Limb (tissue), 2 donors: ENCODE measurements around the gene MOAP1.
"Not testable (repeated sequence)": the region's sequence is repeated elsewhere in the genome, so short reads cannot be mapped to it uniquely, and the experiment has no call there.

ENCODE experiments used
- DNase-seq, 2 donors: peaks; one replicate each; pipeline ENCODE4 v3.0.0-alpha.2; 2016; ENCODE audit errors: extremely low spot score in 2 of 2

The MOAP1 gene

GRCh38 chr14:93185349-93185720 lies 638 bp upstream of the MOAP1 start:
- DNase-seq, result no peak

DNA sequence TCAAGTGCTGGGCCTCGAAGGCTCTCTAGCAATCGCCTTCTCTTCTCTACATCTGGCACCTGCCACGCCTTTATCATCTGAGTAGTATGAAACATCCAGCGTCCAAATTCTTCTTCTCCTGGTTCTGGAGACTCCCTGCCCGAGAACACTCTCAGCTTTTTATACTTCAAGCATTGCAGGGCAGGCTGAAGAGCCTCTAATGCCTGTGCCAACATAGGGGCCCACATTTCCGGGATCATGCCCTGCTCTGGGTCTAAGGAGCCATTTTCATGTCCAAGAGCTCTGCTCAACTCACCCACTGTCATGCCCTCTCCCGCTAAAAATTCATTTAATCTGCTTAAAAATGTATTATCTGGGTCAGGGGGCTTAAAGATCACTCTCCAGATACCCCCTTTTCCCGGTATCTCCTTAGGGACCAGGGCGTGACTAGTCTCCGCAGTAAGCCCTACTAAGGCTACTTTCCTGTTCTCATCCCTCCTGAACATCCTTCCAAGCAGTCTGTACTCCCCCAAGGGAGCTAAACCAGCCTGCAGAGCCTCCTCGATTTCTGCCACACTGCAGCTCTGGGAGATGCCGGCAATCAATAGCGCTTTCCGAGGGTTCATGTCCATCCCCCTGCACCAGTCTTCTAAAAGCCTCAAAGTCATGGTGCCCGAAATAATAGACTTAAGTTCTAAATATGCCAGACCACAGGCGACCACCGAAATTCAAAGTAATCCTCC lies 940 bp downstream of the MOAP1 start:
- DNase-seq, result no peak

GRCh38 chr14:93175492-93175891 lies 9.2 kb downstream of the MOAP1 start:
- no peak for DNase-seq

DNA sequence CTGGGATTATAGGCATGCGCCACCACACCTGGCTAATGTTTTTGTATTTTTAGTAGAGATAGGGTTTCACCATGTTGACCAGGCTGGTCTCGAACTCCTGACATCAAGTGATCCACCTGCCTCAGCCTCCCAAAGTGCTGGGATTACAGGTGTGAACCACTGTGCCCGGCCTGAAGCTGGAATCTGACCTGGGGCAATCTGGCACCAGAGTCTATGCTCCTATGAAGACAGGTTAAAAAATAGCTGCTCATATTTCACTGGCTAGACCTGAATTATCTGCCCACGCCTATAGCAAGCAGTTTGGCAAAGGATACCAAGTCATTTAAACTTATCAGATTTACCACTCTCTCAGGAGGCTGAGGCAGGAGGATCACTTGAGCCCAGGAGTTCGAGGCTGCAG lies 10.0 kb downstream of the MOAP1 start:
- not testable (repeated sequence) for DNase-seq

DNA sequence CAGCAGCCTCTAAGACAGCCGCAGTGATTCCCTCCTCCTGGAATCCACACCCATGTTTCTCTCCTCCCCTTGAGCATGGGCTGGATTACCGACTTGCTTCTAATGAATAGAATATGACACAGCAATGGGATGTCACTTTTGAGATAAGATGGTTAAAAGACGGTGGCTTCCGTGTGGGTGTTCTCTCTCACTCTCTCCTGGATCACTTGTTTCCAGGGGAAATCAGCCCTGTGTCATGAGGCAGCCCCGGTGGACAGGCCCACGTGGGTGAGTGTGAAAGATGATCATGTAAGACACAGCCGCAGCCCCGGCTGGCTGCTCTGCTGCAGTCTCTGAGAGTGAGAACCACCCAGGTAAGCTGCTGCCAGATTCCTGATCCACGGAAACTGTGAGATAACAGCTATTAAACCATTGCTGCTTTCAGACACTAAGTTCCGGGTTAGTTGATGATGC lies 10.7 kb downstream of the MOAP1 start:
- no peak for DNase-seq

DNA sequence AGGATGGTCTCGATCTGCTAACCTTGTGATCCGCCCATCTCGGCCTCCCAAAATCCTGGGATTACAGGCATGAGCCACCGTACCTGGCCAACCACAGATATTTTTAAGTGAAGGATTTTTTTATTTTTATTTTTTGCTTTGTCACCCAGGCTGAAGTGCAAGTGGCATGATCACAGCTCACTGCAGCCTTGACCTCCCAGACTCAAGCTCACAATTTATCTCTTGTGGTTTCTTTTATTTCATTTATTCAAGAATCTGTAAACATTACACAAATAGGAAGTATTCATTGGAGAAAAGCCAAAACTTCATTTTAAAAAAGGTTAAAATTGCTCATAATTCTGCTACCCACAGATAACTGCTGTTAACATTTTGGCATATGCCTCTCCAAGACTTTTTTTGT lies 13.3 kb downstream of the MOAP1 start:
- DNase-seq, result no peak

DNA sequence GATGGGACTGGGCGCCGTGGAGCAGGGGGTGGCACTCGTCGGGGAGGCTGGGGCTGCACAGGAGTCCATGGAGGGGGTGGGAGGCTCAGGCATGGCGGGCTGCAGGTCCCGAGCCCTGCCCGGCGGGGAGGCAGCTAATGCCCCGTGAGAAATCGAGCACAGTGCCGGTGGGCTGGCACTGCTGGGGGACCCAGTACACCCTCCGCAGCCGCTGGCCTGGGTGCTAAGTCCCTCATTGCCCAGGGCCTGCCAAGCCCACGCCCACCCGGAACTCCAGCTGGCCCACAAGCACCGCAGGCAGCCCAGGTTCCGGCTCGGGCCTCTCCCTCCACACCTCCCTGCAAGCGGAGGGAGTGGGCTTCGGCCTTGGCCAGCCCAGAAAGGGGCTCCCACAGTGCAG lies 14.6 kb downstream of the MOAP1 start:
- DNase-seq, result not testable (repeated sequence)

GRCh38 chr14:93169619-93170018 lies 15.1 kb downstream of the MOAP1 start:
- not testable (repeated sequence) for DNase-seq

GRCh38 chr14:93168610-93169009 lies 16.1 kb downstream of the MOAP1 start:
- not testable (repeated sequence) for DNase-seq

DNA sequence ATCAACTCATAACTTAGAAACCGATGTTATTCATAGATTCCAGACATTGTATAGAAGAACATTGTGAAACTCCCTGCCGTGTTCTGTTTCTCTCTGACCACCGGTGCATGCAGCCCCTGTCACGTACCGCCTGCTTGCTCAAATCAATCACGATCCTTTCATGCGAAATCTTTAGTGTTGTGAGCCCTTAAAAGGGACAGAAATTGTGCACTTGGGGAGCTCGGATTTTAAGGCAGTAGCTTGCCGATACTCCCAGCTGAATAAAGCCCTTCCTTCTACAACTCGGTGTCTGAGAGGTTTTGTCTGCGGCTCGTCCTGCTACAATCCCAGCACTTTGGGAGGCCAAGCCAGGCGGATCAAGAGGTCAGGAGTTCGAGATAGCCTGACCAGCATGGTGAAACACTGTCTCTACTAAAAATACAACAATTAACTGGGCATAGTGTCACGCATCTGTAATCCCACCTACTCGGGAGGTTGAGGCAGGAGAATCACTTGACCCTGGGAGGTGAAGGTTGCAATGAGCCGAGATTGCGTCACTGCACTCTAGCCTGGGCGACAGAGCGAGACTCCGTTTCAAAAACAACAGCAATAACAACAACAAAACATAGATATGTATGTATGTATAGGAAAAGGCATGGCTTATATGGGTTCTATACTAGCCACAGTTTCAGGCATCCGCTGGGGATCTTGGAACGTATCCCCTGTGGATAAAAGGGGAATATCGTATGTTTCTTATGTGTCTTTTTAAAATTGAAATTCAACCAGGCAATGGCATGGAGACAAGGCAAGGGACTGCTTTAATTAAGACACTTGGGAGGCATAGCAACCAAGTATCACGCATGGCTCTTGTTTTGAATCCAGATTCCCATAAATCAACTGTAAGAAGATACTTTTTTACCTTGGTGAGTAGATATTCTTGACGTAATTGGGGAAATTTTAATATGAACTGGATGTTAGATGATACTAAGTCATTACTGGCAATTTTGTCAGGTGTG lies 19.1 kb downstream of the MOAP1 start:
- DNase-seq, result not testable (repeated sequence)

DNA sequence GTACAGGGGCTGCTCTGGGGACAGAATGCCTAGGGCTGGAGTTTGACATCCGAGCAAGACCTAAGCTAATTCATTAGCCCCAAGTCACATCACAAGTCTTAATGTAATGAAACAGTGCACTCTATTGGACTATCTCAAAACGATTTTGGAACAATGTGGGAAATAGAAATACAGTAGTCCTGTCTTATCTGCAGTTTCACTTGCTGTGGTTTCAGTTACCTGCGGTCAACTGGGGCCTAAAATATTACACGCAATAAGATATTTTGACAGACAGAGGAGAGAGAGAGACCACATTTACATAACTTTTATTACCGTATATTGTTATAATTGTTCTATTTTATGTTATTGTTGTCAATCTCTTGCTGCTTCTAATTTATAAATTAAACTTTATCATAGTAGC lies 21.1 kb downstream of the MOAP1 start:
- DNase-seq, result no peak

DNA sequence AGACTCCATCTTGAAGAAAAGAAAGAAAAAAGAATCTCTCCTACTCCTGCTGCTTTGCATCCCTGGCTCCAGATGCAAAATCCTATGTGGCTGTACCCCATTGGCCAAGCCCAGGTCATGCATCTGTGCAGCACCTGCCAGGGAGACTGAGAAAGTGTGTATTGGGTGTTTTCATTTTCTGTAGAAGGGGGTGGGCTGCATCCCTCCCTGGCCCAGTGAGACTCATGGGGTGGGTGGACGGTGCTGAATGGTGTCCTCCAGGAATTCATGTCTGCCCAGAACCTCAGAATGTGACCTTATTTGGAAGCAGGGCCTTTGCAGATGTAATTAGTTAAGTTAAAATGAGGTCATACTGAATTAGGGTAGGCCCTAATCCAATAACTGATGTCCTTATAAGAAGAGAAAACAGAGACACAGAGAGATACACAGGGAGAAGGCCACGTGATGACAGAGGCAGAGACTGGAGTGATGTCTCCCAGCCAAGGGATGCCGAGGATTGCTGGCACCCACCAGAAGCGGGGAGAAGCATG lies 23.2 kb downstream of the MOAP1 start:
- DNase-seq, result no peak

DNA sequence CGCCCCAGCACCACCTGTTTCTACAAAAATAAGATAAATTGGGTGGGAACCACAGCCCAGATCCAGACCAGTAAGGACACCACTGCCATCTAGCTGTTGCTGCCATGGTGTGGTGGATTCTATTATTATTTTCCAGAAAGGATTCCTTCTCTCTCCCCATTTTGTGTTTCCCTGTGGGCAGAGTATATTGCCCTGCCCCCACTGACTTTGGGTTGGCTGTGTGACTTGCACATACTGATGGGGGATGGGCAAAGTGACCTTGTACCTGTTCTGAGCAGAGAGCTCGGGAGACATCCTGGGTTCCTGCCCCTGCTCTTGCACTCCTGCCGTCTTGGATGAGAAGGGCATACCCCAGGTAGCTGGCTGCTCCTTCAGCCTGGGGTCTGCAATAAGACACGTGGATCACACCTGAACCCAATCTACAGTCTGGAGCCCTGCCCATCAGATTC lies 24.3 kb downstream of the MOAP1 start:
- peak in 1 of 2 donors; percentile 7 for DNase-seq

GRCh38 chr14:93159625-93160352 lies 24.9 kb downstream of the MOAP1 start:
- not testable (repeated sequence) for DNase-seq

DNA sequence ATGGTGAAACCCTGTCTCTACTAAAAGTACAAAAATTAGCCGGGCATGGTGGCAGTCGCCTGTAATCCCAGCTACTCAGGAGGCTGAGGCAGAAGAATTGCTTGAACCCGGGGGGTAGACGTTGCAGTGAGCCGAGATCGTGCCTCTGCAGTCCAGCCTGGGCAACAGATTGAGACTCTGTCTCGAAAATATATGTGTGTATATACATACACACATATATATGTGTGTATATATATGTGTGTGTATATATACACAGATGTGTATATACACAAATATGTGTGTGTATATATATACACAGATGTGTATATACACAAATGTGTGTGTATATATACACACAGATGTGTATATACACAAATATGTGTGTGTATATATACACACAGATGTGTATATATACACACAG lies 26.3 kb downstream of the MOAP1 start:
- DNase-seq, result not testable (repeated sequence)

GRCh38 chr14:93156693-93157369 lies 27.9 kb downstream of the MOAP1 start:
- DNase-seq, result no peak

- DNase-seq, result no peak
These were observed 29.0 kb downstream of the MOAP1 start for GRCh38 chr14:93155667-93156066.

DNA sequence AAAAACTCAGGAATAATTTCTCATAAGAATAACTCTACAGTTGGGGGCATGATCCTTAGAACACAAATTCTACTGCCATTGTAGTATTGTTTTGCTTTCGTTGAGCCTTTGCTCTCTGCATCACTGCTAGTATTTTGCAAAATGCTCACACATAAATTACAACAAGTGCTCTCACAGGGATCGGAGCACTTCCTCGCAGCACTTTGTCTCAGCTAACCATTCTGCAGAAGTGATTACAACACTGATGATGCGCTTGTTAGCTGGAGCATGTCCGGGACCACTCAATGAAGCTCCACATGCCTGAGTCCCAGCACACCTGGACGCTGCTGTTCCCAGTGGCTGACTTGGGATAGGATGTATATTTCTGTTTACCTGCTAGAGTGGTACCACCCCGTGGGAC lies 31.6 kb downstream of the MOAP1 start:
- DNase-seq, result no peak

- no peak for DNase-seq
These were observed 34.2 kb downstream of the MOAP1 start for GRCh38 chr14:93150227-93151208.

DNA sequence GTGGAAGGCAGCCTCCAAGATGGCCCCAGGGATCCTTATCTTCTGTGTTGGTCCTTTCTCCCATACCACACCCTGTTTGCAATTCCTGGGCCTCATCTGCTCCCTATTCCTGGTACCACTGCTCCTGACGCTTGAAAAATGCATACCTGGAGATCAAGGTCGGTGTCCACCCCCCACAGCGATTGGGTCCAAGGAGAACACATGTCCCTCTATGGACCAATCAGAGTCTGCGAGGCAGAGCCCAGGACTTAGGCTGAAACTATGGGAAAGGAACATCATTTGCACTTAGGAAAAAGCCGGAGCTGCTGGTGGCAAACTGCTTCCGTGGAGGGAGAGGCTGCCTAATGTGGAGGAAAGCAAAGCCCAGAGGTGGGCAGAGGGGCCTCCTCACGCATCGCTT lies 35.7 kb downstream of the MOAP1 start:
- no peak for DNase-seq
